SK-N-DZ (cell line): ENCODE data around the gene TULP4.
"Not testable (repeated sequence)": the region's sequence is repeated elsewhere in the genome, so short reads cannot be mapped to it uniquely, and the experiment has no call there.

ENCODE experiments used
- DNase-seq: peaks from one replicate; pipeline ENCODE4 v3.0.0-alpha.2; 2015; ENCODE audit warnings: low spot score

Gene TULP4

GRCh38 chr6:158467923-158468322 is 155.7 kb downstream of the TULP4 start:
- DNase-seq = no peak

- no peak for DNase-seq
Measured at GRCh38 chr6:158468666-158469065, 156.4 kb downstream of the TULP4 start.

GRCh38 chr6:158470023-158470422 is 157.8 kb downstream of the TULP4 start:
- not testable (repeated sequence) for DNase-seq

GRCh38 chr6:158471339-158471738 is 159.1 kb downstream of the TULP4 start:
- no peak for DNase-seq

GRCh38 chr6:158472447-158472846 is 160.2 kb downstream of the TULP4 start:
- no peak for DNase-seq

- no peak for DNase-seq
Measured at GRCh38 chr6:158474961-158475343, 162.7 kb downstream of the TULP4 start.

GRCh38 chr6:158475344-158476302 is 163.4 kb downstream of the TULP4 start:
- DNase-seq = peak; percentile 17

GRCh38 chr6:158476389-158476788 is 164.1 kb downstream of the TULP4 start:
- DNase-seq = no peak

GRCh38 chr6:158477722-158478121 is 165.5 kb downstream of the TULP4 start:
- not testable (repeated sequence) for DNase-seq

- DNase-seq = no peak
Measured at GRCh38 chr6:158480989-158481388, 168.7 kb downstream of the TULP4 start.

- no peak for DNase-seq
Measured at GRCh38 chr6:158481690-158482473, 169.6 kb downstream of the TULP4 start.

- no peak for DNase-seq
Measured at GRCh38 chr6:158485431-158485830, 173.2 kb downstream of the TULP4 start.

- DNase-seq = no peak
Measured at GRCh38 chr6:158487495-158487894, 175.2 kb downstream of the TULP4 start.

- no peak for DNase-seq
Measured at GRCh38 chr6:158488065-158488464, 175.8 kb downstream of the TULP4 start.

- no peak for DNase-seq
Measured at GRCh38 chr6:158489441-158489840, 177.2 kb downstream of the TULP4 start.

GRCh38 chr6:158492881-158493280 is 180.6 kb downstream of the TULP4 start:
- DNase-seq = no peak

- no peak for DNase-seq
Measured at GRCh38 chr6:158496700-158497099, 184.4 kb downstream of the TULP4 start.

- DNase-seq = no peak
Measured at GRCh38 chr6:158497620-158498019, 185.4 kb downstream of the TULP4 start.

- no peak for DNase-seq
Measured at GRCh38 chr6:158498362-158498761, 186.1 kb downstream of the TULP4 start.

GRCh38 chr6:158499601-158500000 is 187.3 kb downstream of the TULP4 start:
- DNase-seq = no peak

GRCh38 chr6:158500016-158500735 is 187.9 kb downstream of the TULP4 start:
- DNase-seq = no peak
